Endothelial cell (in vitro differentiated cells): ENCODE data around the gene CRIP1. TPM values are rescaled to one million over a fixed set of nuclear protein-coding genes. Genes with fewer than 3 reads are reported as not detected.

Source experiments
- DNase-seq: peaks from one replicate; pipeline ENCODE4 v3.0.0; 2021; ENCODE audit warnings: low spot score
- H3K27ac Mint-ChIP-seq: one replicate; pipeline ENCODE4 v1.8.0; 2021; ENCODE audit warnings: mixed read lengths, inconsistent platforms; ENCODE audit not compliant: unreplicated experiment
- H3K27me3 Mint-ChIP-seq: one replicate; pipeline ENCODE4 v1.8.0; 2021; ENCODE audit warnings: mild to moderate bottlenecking, moderate library complexity, mixed read lengths, inconsistent platforms; ENCODE audit not compliant: unreplicated experiment
- H3K36me3 Mint-ChIP-seq: one replicate; pipeline ENCODE4 v1.8.0; 2021; ENCODE audit warnings: mild to moderate bottlenecking, low read depth, mixed read lengths, inconsistent platforms; ENCODE audit not compliant: unreplicated experiment
- H3K4me1 Mint-ChIP-seq: one replicate; pipeline ENCODE4 v1.8.0; 2021; ENCODE audit warnings: mild to moderate bottlenecking, mixed read lengths, inconsistent platforms; ENCODE audit not compliant: unreplicated experiment
- H3K4me3 Mint-ChIP-seq: one replicate; pipeline ENCODE4 v1.8.0; 2021; ENCODE audit warnings: mild to moderate bottlenecking, mixed read lengths, inconsistent platforms; ENCODE audit not compliant: unreplicated experiment
- H3K9me3 Mint-ChIP-seq: one replicate; pipeline ENCODE4 v1.8.0; 2021; ENCODE audit warnings: mixed read lengths, inconsistent platforms; ENCODE audit not compliant: unreplicated experiment
- total RNA-seq: library from RNA; stranded (reverse); fragmentation: NEBNext Ultra II Directional; extraction: Animal tissue kit (Norgen Biotek cat#: 25700); gene quantifications from one replicate; pipeline ENCODE4 v1.2.1, GENCODE V29; 2021; ENCODE audit not compliant: unreplicated experiment
- TF ChIP-seq, protein P1 (sequence below): fragments of 200-600 bp; sonication (generic); IDR thresholded peaks from one replicate; pipeline ENCODE4 v1.5.0; 2021; ENCODE audit warnings: antibody characterized with exemption; ENCODE audit not compliant: unreplicated experiment

The CRIP1 gene
- total RNA-seq, 1 donor from 2014 or later = 2.5 TPM

DNA sequence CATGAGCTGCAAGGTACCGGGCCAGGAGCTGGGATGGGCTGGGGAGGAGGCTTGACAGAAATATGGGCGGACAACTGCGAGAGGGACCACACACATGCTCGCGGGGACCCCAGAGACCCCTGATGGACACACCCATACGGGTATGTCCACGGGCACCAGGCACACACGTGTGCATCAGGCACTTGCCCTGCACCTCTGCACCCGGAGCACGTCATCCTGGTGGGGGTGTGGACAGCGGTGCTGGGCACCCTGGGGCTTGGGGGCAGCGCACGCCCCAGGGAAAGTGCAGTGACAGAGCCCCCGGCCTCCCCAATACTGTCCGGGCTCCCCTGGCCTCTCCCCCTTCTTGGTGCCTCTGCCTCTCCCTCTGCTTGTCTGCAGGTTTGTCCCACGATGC, 1.7 kb upstream of the CRIP1 start:
- H3K27me3 Mint-ChIP-seq = peaks cover 34% of the 10 kb centered on the region
- peaks cover 12% of the 10 kb centered on the region for H3K4me1 Mint-ChIP-seq
- no peak overlapping the region for H3K27ac Mint-ChIP-seq
- H3K9me3 Mint-ChIP-seq = no peaks in the 10 kb centered on the region
- DNase-seq = no peak
- TF ChIP-seq, protein P1, sequence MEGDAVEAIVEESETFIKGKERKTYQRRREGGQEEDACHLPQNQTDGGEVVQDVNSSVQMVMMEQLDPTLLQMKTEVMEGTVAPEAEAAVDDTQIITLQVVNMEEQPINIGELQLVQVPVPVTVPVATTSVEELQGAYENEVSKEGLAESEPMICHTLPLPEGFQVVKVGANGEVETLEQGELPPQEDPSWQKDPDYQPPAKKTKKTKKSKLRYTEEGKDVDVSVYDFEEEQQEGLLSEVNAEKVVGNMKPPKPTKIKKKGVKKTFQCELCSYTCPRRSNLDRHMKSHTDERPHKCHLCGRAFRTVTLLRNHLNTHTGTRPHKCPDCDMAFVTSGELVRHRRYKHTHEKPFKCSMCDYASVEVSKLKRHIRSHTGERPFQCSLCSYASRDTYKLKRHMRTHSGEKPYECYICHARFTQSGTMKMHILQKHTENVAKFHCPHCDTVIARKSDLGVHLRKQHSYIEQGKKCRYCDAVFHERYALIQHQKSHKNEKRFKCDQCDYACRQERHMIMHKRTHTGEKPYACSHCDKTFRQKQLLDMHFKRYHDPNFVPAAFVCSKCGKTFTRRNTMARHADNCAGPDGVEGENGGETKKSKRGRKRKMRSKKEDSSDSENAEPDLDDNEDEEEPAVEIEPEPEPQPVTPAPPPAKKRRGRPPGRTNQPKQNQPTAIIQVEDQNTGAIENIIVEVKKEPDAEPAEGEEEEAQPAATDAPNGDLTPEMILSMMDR = no peak
- no peak overlapping the region for H3K4me3 Mint-ChIP-seq
- peaks cover 4% of the 10 kb centered on the region for H3K36me3 Mint-ChIP-seq

DNA sequence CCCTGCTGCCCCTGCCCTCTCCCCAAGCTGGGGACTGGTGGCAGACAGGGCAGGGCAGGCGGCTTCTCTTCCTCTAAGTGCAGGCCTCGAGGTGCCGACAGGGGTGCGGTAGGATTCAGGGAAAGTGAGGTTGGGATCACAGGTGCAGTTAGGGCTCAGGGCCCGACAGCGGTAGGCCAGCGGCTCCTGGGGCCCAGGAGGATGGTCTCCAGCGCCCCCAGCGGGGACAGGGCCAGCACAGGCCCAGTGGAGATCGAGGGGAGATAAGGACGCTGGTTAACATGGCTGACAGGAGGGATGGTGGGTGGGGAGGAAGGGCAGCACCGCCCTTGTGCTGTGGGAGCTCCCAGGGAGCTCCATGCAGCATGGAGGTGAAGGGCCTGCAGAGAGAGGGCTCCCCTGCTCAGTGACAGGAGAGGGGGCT, 935 bp upstream of the CRIP1 start:
- TF ChIP-seq, protein P1 = no peak
- Mint-ChIP-seq H3K27ac (no peak overlapping the region), H3K36me3 (peaks cover 4% of the 10 kb centered on the region), H3K4me3 (no peak overlapping the region), H3K4me1 (peaks cover 12% of the 10 kb centered on the region), H3K9me3 (no peaks in the 10 kb centered on the region), H3K27me3 (peaks cover 30% of the 10 kb centered on the region)
- peak; percentile 77 for DNase-seq

DNA sequence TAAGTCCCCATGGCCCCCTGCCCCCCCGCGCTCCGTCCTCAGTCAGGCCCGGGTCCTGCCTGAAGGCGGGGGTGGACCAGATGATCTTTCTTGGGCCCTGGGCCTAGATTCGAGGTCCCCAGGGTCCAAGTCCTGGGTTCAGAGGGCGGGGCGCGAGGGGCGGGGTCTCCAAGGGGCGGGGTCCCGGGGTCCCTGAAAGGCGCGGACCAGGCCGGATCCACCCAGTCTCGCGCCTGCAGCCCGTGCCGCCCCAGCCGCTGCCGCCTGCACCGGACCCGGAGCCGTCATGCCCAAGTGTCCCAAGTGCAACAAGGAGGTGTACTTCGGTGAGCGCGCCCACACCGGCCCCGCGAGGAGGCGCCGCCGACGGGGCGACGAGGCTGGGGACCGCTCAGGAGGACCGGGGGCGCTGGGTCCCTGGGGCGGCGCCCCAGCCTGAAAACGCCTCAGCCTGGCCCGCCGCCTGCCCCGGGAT, 325 bp downstream of the CRIP1 start:
- H3K9me3 Mint-ChIP-seq = no peaks in the 10 kb centered on the region
- H3K27me3 Mint-ChIP-seq = peaks cover 30% of the 10 kb centered on the region
- no peak overlapping the region for H3K27ac Mint-ChIP-seq
- DNase-seq = no peak
- no peak overlapping the region for H3K4me3 Mint-ChIP-seq
- peaks cover 4% of the 10 kb centered on the region for H3K36me3 Mint-ChIP-seq
- H3K4me1 Mint-ChIP-seq = peaks cover 12% of the 10 kb centered on the region
- TF ChIP-seq, protein P1 = no peak

DNA sequence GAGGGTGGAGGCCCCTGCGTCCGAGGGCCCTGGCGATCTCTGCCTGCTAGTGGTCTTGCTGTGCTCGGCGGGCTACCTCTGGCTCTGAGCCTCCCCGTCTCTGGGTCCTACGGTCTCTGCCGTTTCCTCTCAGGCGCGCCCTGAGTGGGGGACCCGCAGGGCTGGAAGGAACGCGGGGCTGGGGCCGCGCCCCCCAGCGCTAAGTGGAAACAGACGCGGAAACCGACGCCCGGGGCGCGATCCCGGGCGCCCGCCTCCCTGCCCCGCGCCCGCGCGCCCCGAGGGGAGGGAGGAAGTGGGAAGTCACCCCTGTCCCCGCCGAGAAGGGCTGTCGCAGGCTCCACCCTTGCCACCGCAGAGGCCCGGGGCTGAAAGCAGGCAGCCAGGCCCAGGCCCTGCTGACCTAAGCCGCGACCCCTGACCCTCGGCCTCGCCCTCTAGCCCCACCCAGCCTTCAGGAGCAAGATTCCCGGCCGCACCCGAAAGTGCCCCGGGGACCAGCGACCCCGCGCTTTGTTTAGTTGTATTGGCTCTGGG, 831 bp downstream of the CRIP1 start:
- DNase-seq = no peak
- Mint-ChIP-seq H3K27me3 (peaks cover 28% of the 10 kb centered on the region), H3K27ac (no peak overlapping the region), H3K36me3 (peaks cover 4% of the 10 kb centered on the region), H3K9me3 (no peaks in the 10 kb centered on the region), H3K4me3 (no peak overlapping the region), H3K4me1 (peaks cover 7% of the 10 kb centered on the region)
- TF ChIP-seq, protein P1 = no peak

DNA sequence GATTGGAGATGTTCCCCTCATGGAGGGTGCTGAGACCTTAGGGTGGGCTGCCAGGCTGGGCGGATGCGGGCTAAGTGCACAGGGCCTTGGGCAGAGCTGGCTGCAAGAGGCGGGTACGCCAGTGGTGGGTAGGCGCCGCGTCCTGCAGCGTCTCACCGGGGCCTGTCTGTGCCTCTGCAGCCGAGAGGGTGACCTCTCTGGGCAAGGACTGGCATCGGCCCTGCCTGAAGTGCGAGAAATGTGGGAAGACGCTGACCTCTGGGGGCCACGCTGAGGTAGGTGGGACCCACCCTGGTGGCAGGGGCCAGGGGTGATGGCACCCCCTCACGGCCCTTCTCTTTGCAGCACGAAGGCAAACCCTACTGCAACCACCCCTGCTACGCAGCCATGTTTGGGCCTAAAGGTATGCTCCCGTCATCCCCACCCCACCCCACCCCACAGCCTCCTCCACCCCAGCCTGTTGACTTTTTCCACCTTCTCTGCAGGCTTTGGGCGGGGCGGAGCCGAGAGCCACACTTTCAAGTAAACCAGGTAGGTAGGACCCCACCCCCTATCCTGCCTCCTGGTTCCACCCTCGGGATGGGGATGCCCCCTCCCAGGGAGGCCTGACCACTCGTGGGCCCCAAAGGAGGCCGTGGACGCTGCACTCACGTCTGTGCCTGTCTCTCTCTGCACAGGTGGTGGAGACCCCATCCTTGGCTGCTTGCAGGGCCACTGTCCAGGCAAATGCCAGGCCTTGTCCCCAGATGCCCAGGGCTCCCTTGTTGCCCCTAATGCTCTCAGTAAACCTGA, 1.5 kb downstream of the CRIP1 start:
- peaks cover 7% of the 10 kb centered on the region for H3K4me1 Mint-ChIP-seq
- peaks cover 28% of the 10 kb centered on the region for H3K27me3 Mint-ChIP-seq
- H3K36me3 Mint-ChIP-seq = peaks cover 4% of the 10 kb centered on the region
- H3K4me3 Mint-ChIP-seq = no peak overlapping the region
- TF ChIP-seq, protein P1 = no peak
- no peaks in the 10 kb centered on the region for H3K9me3 Mint-ChIP-seq
- no peak overlapping the region for H3K27ac Mint-ChIP-seq
- no peak for DNase-seq
